Left kidney (tissue), 2 donors: ENCODE results near the gene LCNL1. TPM values are rescaled to one million over a fixed set of nuclear protein-coding genes. Genes with fewer than 3 reads are reported as not detected.

Source experiments
- DNase-seq: peaks from one replicate; pipeline ENCODE4 v3.0.0-alpha.2; 2013
- polyA plus RNA-seq: library from polyadenylated mRNA; unstranded; fragments of 120-200 nt; gene quantifications from one replicate; pipeline ENCODE4 v1.2.1, GENCODE V29; 2013; ENCODE audit not compliant: insufficient read length

Gene LCNL1
- polyA plus RNA-seq, 1 donor = 0.43 TPM

DNA sequence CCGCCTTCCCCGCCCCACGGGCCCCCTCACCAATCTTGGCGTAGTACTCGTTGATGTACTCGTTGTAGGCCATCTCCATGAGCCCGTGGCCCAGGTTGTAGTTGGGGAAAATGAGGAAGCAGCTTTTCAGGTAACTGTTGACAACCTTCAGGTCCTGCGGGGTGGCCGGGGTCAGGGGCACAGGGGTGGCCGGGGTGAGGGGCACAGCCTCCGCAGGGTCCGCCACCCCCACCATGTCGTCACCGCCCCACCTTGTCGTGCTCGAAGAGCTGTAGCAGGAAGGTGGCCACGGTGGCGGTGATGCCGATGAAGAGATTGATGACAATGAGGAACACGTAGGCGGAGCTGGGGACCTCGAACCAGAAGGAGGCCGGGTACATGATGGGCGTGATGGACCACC, 28.4 kb downstream of the LCNL1 start:
- DNase-seq = no peak

GRCh38 chr9:137011907-137012675, 29.3 kb downstream of the LCNL1 start:
- no peak for DNase-seq

GRCh38 chr9:137012694-137013570, 30.1 kb downstream of the LCNL1 start:
- no peak for DNase-seq

DNA sequence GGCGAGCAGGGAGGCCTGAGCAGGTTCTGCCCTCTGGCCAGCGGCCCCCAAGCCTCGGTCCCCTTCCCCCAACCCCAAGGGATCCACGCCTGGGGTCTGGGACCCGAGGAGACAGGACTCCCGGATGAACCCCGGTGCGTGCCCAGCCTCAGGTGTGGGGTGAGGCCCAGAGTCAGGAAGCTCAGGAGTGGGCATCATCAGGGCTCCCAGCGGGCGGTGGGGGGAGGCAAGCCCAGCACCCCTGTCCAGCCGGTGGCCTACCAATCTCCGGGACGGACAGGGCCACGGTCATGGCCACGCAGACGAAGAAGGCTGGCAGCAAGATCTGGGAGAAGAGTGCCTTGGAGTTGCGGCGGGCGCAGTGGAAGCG, 30.8 kb downstream of the LCNL1 start:
- DNase-seq = no peak

DNA sequence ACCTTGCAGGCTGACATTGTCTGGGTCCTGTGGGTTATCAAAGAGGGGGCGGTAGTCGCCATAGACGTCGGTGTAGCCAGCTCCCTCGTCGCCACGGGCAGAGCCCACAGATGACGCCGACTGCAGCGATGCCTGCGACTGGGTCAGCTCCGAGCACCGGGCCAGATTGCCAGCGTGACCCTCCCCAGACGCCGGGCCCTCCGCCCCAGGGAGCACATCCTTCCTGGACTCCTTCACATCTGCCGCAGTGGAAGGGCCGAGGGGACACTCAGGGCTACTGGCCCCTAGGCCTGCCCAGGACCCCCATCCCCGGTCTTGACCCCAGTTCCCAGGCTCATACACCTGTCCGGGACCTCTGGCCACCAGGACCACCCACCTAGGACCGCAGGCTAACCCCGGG, 31.4 kb downstream of the LCNL1 start:
- DNase-seq = no peak

GRCh38 chr9:137014776-137015539, 32.2 kb downstream of the LCNL1 start:
- DNase-seq = no peak

DNA sequence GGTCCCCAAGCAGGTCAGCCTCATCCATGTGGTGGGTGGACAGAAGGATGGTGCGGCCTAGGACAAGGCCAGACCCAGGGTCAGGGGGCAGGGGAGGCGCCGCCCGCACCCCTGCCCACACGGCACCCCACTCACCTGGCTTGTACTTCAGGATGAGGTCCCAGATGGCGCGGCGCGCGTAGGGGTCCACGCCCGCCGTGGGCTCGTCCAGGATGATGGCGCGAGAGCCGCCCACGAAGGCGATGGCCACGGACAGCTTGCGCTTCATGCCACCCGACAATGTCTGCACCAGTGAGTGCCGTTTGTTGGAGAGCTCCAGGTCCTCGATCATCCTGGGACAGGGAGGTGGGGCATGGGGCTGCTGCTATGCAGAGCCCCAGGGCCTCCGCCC, 32.7 kb downstream of the LCNL1 start:
- DNase-seq = no peak

GRCh38 chr9:137015976-137016375, 33.2 kb downstream of the LCNL1 start:
- no peak for DNase-seq

DNA sequence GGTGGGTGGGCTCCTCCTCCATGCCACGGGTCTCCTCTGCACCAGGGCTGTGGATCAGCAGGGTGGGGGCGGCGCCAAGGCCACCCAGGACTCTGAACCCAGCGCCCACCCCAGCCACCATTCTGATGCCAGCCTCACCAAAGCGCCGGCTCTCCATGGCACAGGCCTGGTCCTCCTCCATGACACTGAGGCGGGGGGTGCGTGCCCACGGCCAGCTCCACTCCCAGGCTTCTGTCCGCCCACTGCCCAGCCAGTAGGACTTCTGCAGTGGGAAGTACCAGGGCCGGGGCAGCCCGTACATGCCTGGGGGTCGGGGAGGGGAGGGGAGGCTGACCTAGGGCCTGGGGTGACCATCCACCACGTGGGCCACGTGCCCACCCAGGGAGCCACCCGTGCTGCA, 33.6 kb downstream of the LCNL1 start:
- DNase-seq = no peak

- no peak for DNase-seq
Measured at GRCh38 chr9:137017071-137017470, 34.3 kb downstream of the LCNL1 start.

GRCh38 chr9:137017791-137018497, 35.2 kb downstream of the LCNL1 start:
- DNase-seq = no peak

- DNase-seq = no peak
Measured at GRCh38 chr9:137018761-137019559, 36.2 kb downstream of the LCNL1 start.

GRCh38 chr9:137019891-137020683, 37.3 kb downstream of the LCNL1 start:
- no peak for DNase-seq

GRCh38 chr9:137020771-137021567, 38.2 kb downstream of the LCNL1 start:
- DNase-seq = no peak

GRCh38 chr9:137021568-137021978, 38.8 kb downstream of the LCNL1 start:
- no peak for DNase-seq

GRCh38 chr9:137021979-137022661, 39.3 kb downstream of the LCNL1 start:
- no peak for DNase-seq

- no peak for DNase-seq
Measured at GRCh38 chr9:137022662-137023008, 39.8 kb downstream of the LCNL1 start.

DNA sequence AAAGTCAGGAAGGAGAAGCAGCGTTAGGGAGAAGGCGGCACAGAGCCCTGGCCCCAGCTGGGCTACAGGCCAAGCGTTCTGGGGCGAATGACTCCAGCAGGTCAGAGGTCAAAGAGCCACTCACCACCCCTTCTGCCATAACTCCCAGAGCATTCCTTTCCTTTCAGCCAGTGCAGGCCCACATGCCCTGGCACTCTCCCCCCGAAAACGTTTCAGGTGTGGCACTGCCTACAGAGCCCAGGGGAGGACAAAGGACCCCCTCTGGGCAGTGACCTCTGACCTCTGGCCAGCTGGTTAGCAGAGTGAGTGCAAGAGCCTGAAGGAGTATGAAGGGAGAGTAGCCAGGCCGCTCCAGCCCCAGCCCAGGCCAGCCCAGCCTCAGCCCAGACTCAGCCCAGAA, 40.4 kb downstream of the LCNL1 start:
- DNase-seq = no peak

GRCh38 chr9:137023583-137023991, 40.8 kb downstream of the LCNL1 start:
- DNase-seq = no peak
